ENCODE data around the gene GMPR.

Gene GMPR

GRCh38 chr6:16227048-16227562 is 11.3 kb upstream of the GMPR start:
- TF ChIP-seq, protein P1, sequence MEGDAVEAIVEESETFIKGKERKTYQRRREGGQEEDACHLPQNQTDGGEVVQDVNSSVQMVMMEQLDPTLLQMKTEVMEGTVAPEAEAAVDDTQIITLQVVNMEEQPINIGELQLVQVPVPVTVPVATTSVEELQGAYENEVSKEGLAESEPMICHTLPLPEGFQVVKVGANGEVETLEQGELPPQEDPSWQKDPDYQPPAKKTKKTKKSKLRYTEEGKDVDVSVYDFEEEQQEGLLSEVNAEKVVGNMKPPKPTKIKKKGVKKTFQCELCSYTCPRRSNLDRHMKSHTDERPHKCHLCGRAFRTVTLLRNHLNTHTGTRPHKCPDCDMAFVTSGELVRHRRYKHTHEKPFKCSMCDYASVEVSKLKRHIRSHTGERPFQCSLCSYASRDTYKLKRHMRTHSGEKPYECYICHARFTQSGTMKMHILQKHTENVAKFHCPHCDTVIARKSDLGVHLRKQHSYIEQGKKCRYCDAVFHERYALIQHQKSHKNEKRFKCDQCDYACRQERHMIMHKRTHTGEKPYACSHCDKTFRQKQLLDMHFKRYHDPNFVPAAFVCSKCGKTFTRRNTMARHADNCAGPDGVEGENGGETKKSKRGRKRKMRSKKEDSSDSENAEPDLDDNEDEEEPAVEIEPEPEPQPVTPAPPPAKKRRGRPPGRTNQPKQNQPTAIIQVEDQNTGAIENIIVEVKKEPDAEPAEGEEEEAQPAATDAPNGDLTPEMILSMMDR (IDR thresholded peaks at IDR 0.05; ENCODE audit: insufficient read depth, low read depth, low read length, missing control alignments) = no peak
- DNase-seq (ENCODE audit: low read depth) = no peak
- H3K4me3 ChIP-seq (ENCODE audit: low read length) = no peak overlapping the region

GRCh38 chr6:16227605-16228004 is 10.8 kb upstream of the GMPR start:
- DNase-seq (ENCODE audit: low read depth) = no peak
- H3K4me3 ChIP-seq (ENCODE audit: low read length) = no peak overlapping the region
- TF ChIP-seq, protein P1 (IDR thresholded peaks at IDR 0.05; ENCODE audit: insufficient read depth, low read depth, low read length, missing control alignments) = no peak

DNA sequence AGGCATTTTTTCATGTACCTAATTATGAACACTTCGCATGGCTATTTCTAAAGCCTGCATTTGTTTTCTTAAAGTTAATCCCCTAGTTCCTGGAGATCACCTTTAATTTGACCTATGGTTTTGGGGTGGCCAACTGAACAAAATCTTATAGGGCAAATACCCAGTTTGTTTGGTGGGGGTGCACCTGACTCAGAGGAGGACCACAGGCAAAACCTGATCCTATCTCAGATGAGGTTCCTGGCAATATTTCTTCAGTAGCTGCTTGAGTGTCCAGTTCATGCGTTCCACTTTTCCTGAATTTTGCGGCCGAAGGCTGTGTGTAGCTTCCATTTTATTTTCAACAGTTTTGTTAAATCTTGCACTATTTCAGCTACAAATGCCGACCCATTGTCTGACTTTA is 10.3 kb upstream of the GMPR start:
- TF ChIP-seq, protein P1 (IDR thresholded peaks at IDR 0.05; ENCODE audit: insufficient read depth, low read depth, low read length, missing control alignments) = no peak
- H3K4me3 ChIP-seq (ENCODE audit: low read length) = no peak overlapping the region
- DNase-seq (ENCODE audit: low read depth) = no peak

DNA sequence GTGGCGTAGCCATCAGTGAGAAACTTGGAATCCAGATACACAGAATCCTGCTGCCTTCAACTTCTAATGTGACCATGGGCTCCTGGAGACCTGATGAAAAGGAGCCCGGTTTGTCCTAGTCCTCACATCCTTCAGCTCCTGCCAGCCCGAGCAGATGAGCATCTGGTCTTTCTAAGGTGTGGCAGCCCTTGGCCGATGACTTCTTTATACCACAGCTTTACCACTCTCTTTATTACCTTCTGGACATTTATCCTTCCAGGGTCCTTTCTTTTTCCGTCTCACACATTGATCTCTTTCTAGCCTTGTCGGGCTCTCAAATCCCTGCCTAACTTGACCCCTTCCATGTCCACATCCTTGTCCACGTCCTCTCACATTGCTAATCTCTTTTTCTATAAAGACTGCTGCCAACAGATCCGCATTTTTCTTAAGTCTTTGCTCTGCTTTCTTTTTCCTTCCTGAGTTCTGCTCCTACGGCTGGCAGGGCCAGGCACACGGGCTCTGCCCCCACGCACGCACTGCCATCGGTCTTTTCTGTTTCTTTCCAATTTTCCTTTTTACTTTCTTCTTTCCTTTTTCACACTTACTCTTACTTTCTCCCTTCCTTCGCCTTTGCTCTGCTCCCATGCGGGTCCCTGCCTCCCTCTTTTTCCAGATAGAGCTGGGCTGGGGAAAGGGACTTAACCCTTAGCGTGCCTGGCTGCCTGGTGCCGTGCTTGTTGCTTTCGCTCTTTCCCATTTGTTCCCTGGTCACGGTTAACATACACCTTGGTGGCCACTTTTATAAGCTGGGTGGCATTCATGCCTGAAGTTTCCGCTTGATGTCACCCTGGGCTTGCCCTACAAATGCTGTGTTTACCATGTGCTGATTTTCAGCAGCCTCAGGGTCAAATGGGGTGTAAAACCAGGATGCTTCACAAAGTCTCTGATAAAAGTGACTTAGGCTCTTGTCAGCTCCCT is 9.4 kb upstream of the GMPR start:
- TF ChIP-seq, protein P1 (IDR thresholded peaks at IDR 0.05; ENCODE audit: insufficient read depth, low read depth, low read length, missing control alignments) = no peak
- no peak for DNase-seq (ENCODE audit: low read depth)
- no peak overlapping the region for H3K4me3 ChIP-seq (ENCODE audit: low read length)

- DNase-seq (ENCODE audit: low read depth) = no peak
- H3K4me3 ChIP-seq (ENCODE audit: low read length) = no peak overlapping the region
- TF ChIP-seq, protein P1 (IDR thresholded peaks at IDR 0.05; ENCODE audit: insufficient read depth, low read depth, low read length, missing control alignments) = no peak
Observed at GRCh38 chr6:16229700-16230099, 8.7 kb upstream of the GMPR start.

- TF ChIP-seq, protein P1 (IDR thresholded peaks at IDR 0.05; ENCODE audit: insufficient read depth, low read depth, low read length, missing control alignments) = no peak
- H3K4me3 ChIP-seq (ENCODE audit: low read length) = no peak overlapping the region
- DNase-seq (ENCODE audit: low read depth) = no peak
Observed at GRCh38 chr6:16230953-16231352, 7.4 kb upstream of the GMPR start.

All from epithelial cell of esophagus (primary cell).